Stimulated activated CD4-positive, alpha-beta T cell treated with anti-CD3 and anti-CD28 coated beads, Interleukin-4, amount 100 ng/mL, for 24 hours (primary cell): ENCODE results near the gene AADACL3.
"Not testable (repeated sequence)": the region's sequence is repeated elsewhere in the genome, so short reads cannot be mapped to it uniquely, and the experiment has no call there.

Source experiments
- DNase-seq: peaks from one replicate; pipeline ENCODE4 v3.0.0-alpha.2; 2020

AADACL3 gene

GRCh38 chr1:12714710-12715475, 1.0 kb upstream of the AADACL3 start:
- DNase-seq: no peak

GRCh38 chr1:12717301-12717838, 1.5 kb downstream of the AADACL3 start:
- no peak for DNase-seq

- DNase-seq: no peak
Measured at GRCh38 chr1:12722626-12723025, 6.7 kb downstream of the AADACL3 start.

GRCh38 chr1:12728391-12728790, 12.5 kb downstream of the AADACL3 start:
- no peak for DNase-seq

- no peak for DNase-seq
Measured at GRCh38 chr1:12730156-12730555, 14.2 kb downstream of the AADACL3 start.

GRCh38 chr1:12731084-12731483, 15.2 kb downstream of the AADACL3 start:
- not testable (repeated sequence) for DNase-seq

- DNase-seq: no peak
Measured at GRCh38 chr1:12734651-12735050, 18.7 kb downstream of the AADACL3 start.

GRCh38 chr1:12738934-12739333, 23.0 kb downstream of the AADACL3 start:
- DNase-seq: no peak

- no peak for DNase-seq
Measured at GRCh38 chr1:12739613-12740012, 23.7 kb downstream of the AADACL3 start.

- no peak for DNase-seq
Measured at GRCh38 chr1:12741946-12742345, 26.0 kb downstream of the AADACL3 start.

- no peak for DNase-seq
Measured at GRCh38 chr1:12745126-12745991, 29.4 kb downstream of the AADACL3 start.

GRCh38 chr1:12745992-12746323, 30.0 kb downstream of the AADACL3 start, which contains the start of gene CFAP107:
Gene CFAP107, plus strand, starts transcription at chr1:12746200. Its CDS starts 231 bp downstream, at chr1:12746431.
- no peak for DNase-seq

- DNase-seq: no peak
Measured at GRCh38 chr1:12748778-12749355, 33.0 kb downstream of the AADACL3 start.

- no peak for DNase-seq
Measured at GRCh38 chr1:12754738-12755137, 38.8 kb downstream of the AADACL3 start.

- DNase-seq: no peak
Measured at GRCh38 chr1:12756273-12756672, 40.4 kb downstream of the AADACL3 start.

- no peak for DNase-seq
Measured at GRCh38 chr1:12756768-12757413, 41.0 kb downstream of the AADACL3 start.

- no peak for DNase-seq
Measured at GRCh38 chr1:12757836-12758235, 41.9 kb downstream of the AADACL3 start.

- DNase-seq: no peak
Measured at GRCh38 chr1:12760256-12760795, 44.4 kb downstream of the AADACL3 start.

GRCh38 chr1:12761781-12762180, 45.9 kb downstream of the AADACL3 start:
- DNase-seq: no peak

GRCh38 chr1:12762766-12763165, 46.9 kb downstream of the AADACL3 start:
- no peak for DNase-seq

- no peak for DNase-seq
Measured at GRCh38 chr1:12763479-12763878, 47.6 kb downstream of the AADACL3 start.

GRCh38 chr1:12764016-12764415, 48.1 kb downstream of the AADACL3 start:
- no peak for DNase-seq

GRCh38 chr1:12769031-12769430, 53.1 kb downstream of the AADACL3 start:
- DNase-seq: no peak
